ENCODE data around the gene TACC2.
"Not testable (repeated sequence)": the region's sequence is repeated elsewhere in the genome, so short reads cannot be mapped to it uniquely, and the experiment has no call there.

TACC2 gene

GRCh38 chr10:122075171-122075570 lies 86.2 kb downstream of the TACC2 start:
- no peak for TF ChIP-seq CTCF (IDR thresholded peaks at IDR 0.05; ENCODE audit: insufficient read depth, low read depth, low read length, missing control alignments)

GRCh38 chr10:122075876-122076275 lies 86.9 kb downstream of the TACC2 start:
- DNase-seq (ENCODE audit: low read depth); H3K4me3 ChIP-seq (ENCODE audit: low read depth, low read length): not testable (repeated sequence)

More at GRCh38 chr10:122075171-122075570, 86.2 kb downstream of the TACC2 start:
- no peak overlapping the region for H3K4me3 ChIP-seq (ENCODE audit: low read depth, low read length)
- DNase-seq (ENCODE audit: low read depth), result no peak

- DNase-seq (ENCODE audit: low read depth), result no peak
- no peak for TF ChIP-seq CTCF (IDR thresholded peaks at IDR 0.05; ENCODE audit: insufficient read depth, low read depth, low read length, missing control alignments)
- H3K4me3 ChIP-seq (ENCODE audit: low read depth, low read length), result no peak overlapping the region
Measured at GRCh38 chr10:122077311-122077875, 88.4 kb downstream of the TACC2 start.

DNA sequence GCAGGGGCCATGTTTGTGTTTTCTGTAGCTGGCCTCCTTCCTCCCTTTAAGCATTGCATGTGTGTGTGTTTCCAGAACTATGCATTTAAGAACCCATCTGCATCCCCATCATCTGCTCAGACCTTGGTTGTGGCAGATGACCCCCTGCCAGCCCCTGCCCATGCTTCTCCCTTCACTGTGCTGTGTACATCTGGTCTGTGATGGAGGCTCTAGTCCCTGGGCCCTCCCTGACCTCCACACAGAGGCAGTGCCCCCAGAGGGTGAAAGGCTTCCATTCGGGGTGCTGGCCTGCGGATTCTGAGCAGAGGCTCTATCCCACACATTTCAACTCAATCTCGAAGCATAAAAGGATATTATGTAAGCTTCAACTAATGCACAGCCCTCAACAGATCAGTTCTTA lies 89.4 kb downstream of the TACC2 start:
- no peak overlapping the region for H3K4me3 ChIP-seq (ENCODE audit: low read depth, low read length)
- no peak for DNase-seq (ENCODE audit: low read depth)
- no peak for TF ChIP-seq CTCF (IDR thresholded peaks at IDR 0.05; ENCODE audit: insufficient read depth, low read depth, low read length, missing control alignments)

GRCh38 chr10:122078965-122079795 lies 90.2 kb downstream of the TACC2 start:
- no peak for DNase-seq (ENCODE audit: low read depth)
- TF ChIP-seq CTCF (IDR thresholded peaks at IDR 0.05; ENCODE audit: insufficient read depth, low read depth, low read length, missing control alignments), result no peak
- no peak overlapping the region for H3K4me3 ChIP-seq (ENCODE audit: low read depth, low read length)

GRCh38 chr10:122082616-122083477 lies 93.9 kb downstream of the TACC2 start:
- TF ChIP-seq CTCF (IDR thresholded peaks at IDR 0.05; ENCODE audit: insufficient read depth, low read depth, low read length, missing control alignments), result no peak
- H3K4me3 ChIP-seq (ENCODE audit: low read depth, low read length), result no peak overlapping the region
- DNase-seq (ENCODE audit: low read depth), result no peak

DNA sequence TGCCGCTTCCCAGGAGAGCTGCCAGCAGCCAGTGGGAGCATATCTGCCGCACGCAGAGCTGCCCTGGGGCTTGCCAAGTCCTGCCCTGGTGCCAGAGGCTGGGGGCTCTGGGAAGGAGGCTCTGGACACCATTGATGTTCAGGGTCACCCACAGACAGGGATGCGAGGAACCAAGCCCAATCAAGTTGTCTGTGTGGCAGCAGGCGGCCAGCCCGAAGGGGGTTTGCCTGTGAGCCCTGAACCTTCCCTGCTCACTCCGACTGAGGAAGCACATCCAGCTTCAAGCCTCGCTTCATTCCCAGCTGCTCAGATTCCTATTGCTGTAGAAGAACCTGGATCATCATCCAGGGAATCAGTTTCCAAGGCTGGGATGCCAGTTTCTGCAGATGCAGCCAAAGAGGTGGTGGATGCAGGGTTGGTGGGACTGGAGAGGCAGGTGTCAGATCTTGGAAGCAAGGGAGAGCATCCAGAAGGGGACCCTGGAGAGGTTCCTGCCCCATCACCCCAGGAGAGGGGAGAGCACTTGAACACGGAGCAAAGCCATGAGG lies 94.6 kb downstream of the TACC2 start:
- TF ChIP-seq CTCF (IDR thresholded peaks at IDR 0.05; ENCODE audit: insufficient read depth, low read depth, low read length, missing control alignments), result no peak
- no peak overlapping the region for H3K4me3 ChIP-seq (ENCODE audit: low read depth, low read length)
- no peak for DNase-seq (ENCODE audit: low read depth)

Measured in GM12865 (cell line).